CD4-positive, alpha-beta T cell treated with Interleukin-4 for 4 hours (primary cell): ENCODE measurements around the gene DISC1.

ENCODE experiments used
- DNase-seq: peaks from one replicate; pipeline ENCODE4 v3.0.0-alpha.2; 2020

Gene DISC1

GRCh38 chr1:231861541-231862481 is 235.2 kb downstream of the DISC1 start:
- no peak for DNase-seq

- DNase-seq: no peak
Observed at GRCh38 chr1:231862611-231863010, 236.0 kb downstream of the DISC1 start.

GRCh38 chr1:231865331-231865730 is 238.7 kb downstream of the DISC1 start:
- no peak for DNase-seq

GRCh38 chr1:231866392-231867331 is 240.1 kb downstream of the DISC1 start:
- peak; percentile 54 for DNase-seq

- no peak for DNase-seq
Observed at GRCh38 chr1:231867607-231868006, 241.0 kb downstream of the DISC1 start.

- DNase-seq: no peak
Observed at GRCh38 chr1:231869364-231869763, 242.8 kb downstream of the DISC1 start.

- DNase-seq: no peak
Observed at GRCh38 chr1:231871471-231871870, 244.9 kb downstream of the DISC1 start.

- no peak for DNase-seq
Observed at GRCh38 chr1:231871878-231872277, 245.3 kb downstream of the DISC1 start.

- DNase-seq: no peak
Observed at GRCh38 chr1:231872461-231872910, 245.9 kb downstream of the DISC1 start.

GRCh38 chr1:231878737-231879136 is 252.1 kb downstream of the DISC1 start:
- DNase-seq: no peak

GRCh38 chr1:231879296-231879695 is 252.7 kb downstream of the DISC1 start:
- DNase-seq: no peak

- DNase-seq: no peak
Observed at GRCh38 chr1:231882333-231882732, 255.7 kb downstream of the DISC1 start.

GRCh38 chr1:231882790-231883189 is 256.2 kb downstream of the DISC1 start:
- DNase-seq: no peak

GRCh38 chr1:231883382-231883781 is 256.8 kb downstream of the DISC1 start:
- no peak for DNase-seq

- no peak for DNase-seq
Observed at GRCh38 chr1:231885209-231885854, 258.7 kb downstream of the DISC1 start.

- DNase-seq: no peak
Observed at GRCh38 chr1:231887166-231887565, 260.6 kb downstream of the DISC1 start.

- no peak for DNase-seq
Observed at GRCh38 chr1:231887866-231888265, 261.3 kb downstream of the DISC1 start.

- no peak for DNase-seq
Observed at GRCh38 chr1:231890791-231891190, 264.2 kb downstream of the DISC1 start.

- DNase-seq: no peak
Observed at GRCh38 chr1:231893400-231894102, 267.0 kb downstream of the DISC1 start.

GRCh38 chr1:231896806-231897205 is 270.2 kb downstream of the DISC1 start:
- DNase-seq: no peak

- DNase-seq: no peak
Observed at GRCh38 chr1:231899046-231899445, 272.5 kb downstream of the DISC1 start.

- no peak for DNase-seq
Observed at GRCh38 chr1:231899713-231900435, 273.3 kb downstream of the DISC1 start.
